H9 (cell line): ENCODE measurements around the gene TSTD2. TPM values are rescaled to one million over a fixed set of nuclear protein-coding genes. Genes with fewer than 3 reads are reported as not detected.

ENCODE experiments used
- DNase-seq: peaks from one replicate; pipeline ENCODE4 v3.0.0-alpha.2; 2017
- H2AFZ ChIP-seq: one replicate; pipeline ENCODE4 v1.6.1; 2013; ENCODE audit warnings: mild to moderate bottlenecking, low read length, control low read depth, moderate library complexity
- H2AK5ac ChIP-seq: 2 replicates; pipeline ENCODE4 v1.6.1; 2013; ENCODE audit warnings: low read length, control low read depth, mixed read lengths; ENCODE audit not compliant: insufficient read length
- H2BK120ac ChIP-seq: one replicate; pipeline ENCODE4 v1.6.1; 2013; ENCODE audit warnings: low read depth, mild to moderate bottlenecking, low read length, control low read depth, inconsistent platforms; ENCODE audit not compliant: poor library complexity, severe bottlenecking
- H2BK12ac ChIP-seq: 2 replicates; pipeline ENCODE4 v1.6.1; 2013; ENCODE audit warnings: low read length, control low read depth, mixed read lengths, low read depth; ENCODE audit not compliant: insufficient read length
- H2BK15ac ChIP-seq: 2 replicates; pipeline ENCODE4 v1.6.1; 2013; ENCODE audit warnings: low read depth, low read length, control low read depth
- H2BK20ac ChIP-seq: one replicate; pipeline ENCODE4 v1.6.1; 2013; ENCODE audit warnings: low read depth, mild to moderate bottlenecking, low read length, control low read depth, inconsistent platforms; ENCODE audit not compliant: poor library complexity, severe bottlenecking
- H2BK5ac ChIP-seq: 2 replicates; pipeline ENCODE4 v1.6.1; 2013; ENCODE audit warnings: low read length, control low read depth, mixed read lengths; ENCODE audit not compliant: insufficient read length
- H3K14ac ChIP-seq: 2 replicates; pipeline ENCODE4 v1.6.1; 2013; ENCODE audit warnings: low read length, control low read depth; ENCODE audit not compliant: insufficient read depth
- H3K18ac ChIP-seq: 2 replicates; pipeline ENCODE4 v1.6.1; 2013; ENCODE audit warnings: low read depth, mild to moderate bottlenecking, mixed read lengths, low read length, control low read depth; ENCODE audit not compliant: insufficient read length
- H3K23ac ChIP-seq: 2 replicates; pipeline ENCODE4 v1.6.1; 2013; ENCODE audit warnings: low read length, control low read depth, mixed read lengths, low read depth; ENCODE audit not compliant: insufficient read length
- H3K23me2 ChIP-seq: 2 replicates; pipeline ENCODE4 v1.6.1; 2013; ENCODE audit warnings: low read depth, mild to moderate bottlenecking, mixed read lengths, low read length, control low read depth; ENCODE audit not compliant: insufficient read length, poor library complexity, severe bottlenecking
- H3K27ac ChIP-seq: 2 replicates; pipeline ENCODE4 v1.5.1; 2013; ENCODE audit warnings: low read length, control low read depth, mixed read lengths, low read depth; ENCODE audit not compliant: insufficient read length
- H3K27me3 ChIP-seq: 2 replicates; pipeline ENCODE4 v1.6.1; 2013; ENCODE audit warnings: low read length, control low read depth, inconsistent platforms; ENCODE audit not compliant: insufficient read depth
- H3K4ac ChIP-seq: 2 replicates; pipeline ENCODE4 v1.6.1; 2013; ENCODE audit warnings: low read depth, mild to moderate bottlenecking, control low read depth, inconsistent platforms, low read length, moderate library complexity
- H3K4me1 ChIP-seq: 2 replicates; pipeline ENCODE4 v1.6.1; 2013; ENCODE audit warnings: low read length, control low read depth, inconsistent platforms; ENCODE audit not compliant: insufficient read depth
- H3K4me2 ChIP-seq: 2 replicates; pipeline ENCODE4 v1.6.1; 2013; ENCODE audit warnings: low read length, control low read depth, mixed read lengths; ENCODE audit not compliant: insufficient read length, insufficient read depth
- H3K56ac ChIP-seq: 2 replicates; pipeline ENCODE4 v1.6.1; 2013; ENCODE audit warnings: low read depth, mild to moderate bottlenecking, mixed read lengths, low read length, control low read depth; ENCODE audit not compliant: insufficient read length
- H3K79me1 ChIP-seq: 2 replicates; pipeline ENCODE4 v1.6.1; 2013; ENCODE audit warnings: low read depth, mild to moderate bottlenecking, moderate library complexity, low read length, control low read depth, inconsistent platforms; ENCODE audit not compliant: insufficient read depth, poor library complexity, severe bottlenecking
- H3K79me2 ChIP-seq: 2 replicates; pipeline ENCODE4 v1.6.1; 2013; ENCODE audit warnings: low read length, control low read depth, inconsistent platforms; ENCODE audit not compliant: insufficient read depth
- H3K9ac ChIP-seq: 2 replicates; pipeline ENCODE4 v1.6.1; 2013; ENCODE audit warnings: low read length, control low read depth, mixed read lengths; ENCODE audit not compliant: insufficient read length; ENCODE audit errors: extremely low read depth
- H3K9me3 ChIP-seq: one replicate; pipeline ENCODE4 v1.6.1; 2013; ENCODE audit warnings: low read depth, low read length, inconsistent platforms; ENCODE audit not compliant: control insufficient read depth
- H3T11ph ChIP-seq: one replicate; pipeline ENCODE4 v1.6.1; 2013; ENCODE audit warnings: mild to moderate bottlenecking, low read length, control low read depth, inconsistent platforms
- H4K20me1 ChIP-seq: one replicate; pipeline ENCODE4 v1.6.1; 2013; ENCODE audit not compliant: control insufficient read depth, insufficient read length, insufficient read depth
- H4K5ac ChIP-seq: 2 replicates; pipeline ENCODE4 v1.6.1; 2013; ENCODE audit warnings: low read depth, mild to moderate bottlenecking, mixed read lengths, low read length, control low read depth; ENCODE audit not compliant: insufficient read length
- H4K8ac ChIP-seq: replicated peaks from 2 replicates; pipeline ENCODE4 v1.6.1; 2013; ENCODE audit warnings: low read length, control low read depth, mixed read lengths, low read depth; ENCODE audit not compliant: insufficient read length
- H4K91ac ChIP-seq: 2 replicates; pipeline ENCODE4 v1.6.1; 2013; ENCODE audit warnings: low read depth, mild to moderate bottlenecking, moderate library complexity, mixed read lengths, low read length, control low read depth; ENCODE audit not compliant: insufficient read length
- H3K27ac Mint-ChIP-seq, 3 experiments: 2 replicates in 2 of 3; 3 replicates in 1 of 3; pipeline ENCODE4 v1.8.0; 2020 to 2021; ENCODE audit warnings: mixed read lengths in 3 of 3, mild to moderate bottlenecking in 1 of 3, moderate library complexity in 1 of 3
- H3K27me3 Mint-ChIP-seq: 2 replicates; pipeline ENCODE4 v1.8.0; 2021; ENCODE audit warnings: low read depth, mild to moderate bottlenecking, moderate library complexity, mixed read lengths
- H3K36me3 Mint-ChIP-seq, 3 experiments: 2 replicates in 2 of 3; 3 replicates in 1 of 3; pipeline ENCODE4 v1.8.0; 2020 to 2021; ENCODE audit warnings: low read depth in 3 of 3, mixed read lengths in 3 of 3; ENCODE audit not compliant: insufficient read depth in 1 of 3
- H3K4me1 Mint-ChIP-seq, 2 experiments: 2 replicates each; pipeline ENCODE4 v1.8.0; 2020; ENCODE audit warnings: mixed read lengths in 2 of 2
- H3K4me3 Mint-ChIP-seq, 2 experiments: 2 replicates in 1 of 2; 3 replicates in 1 of 2; pipeline ENCODE4 v1.8.0; 2020 to 2021; ENCODE audit warnings: mild to moderate bottlenecking in 2 of 2, mixed read lengths in 2 of 2, moderate library complexity in 1 of 2
- H3K9me3 Mint-ChIP-seq, 2 experiments: 2 replicates in 1 of 2; 3 replicates in 1 of 2; pipeline ENCODE4 v1.8.0; 2020; ENCODE audit warnings: mild to moderate bottlenecking in 2 of 2, mixed read lengths in 2 of 2, moderate library complexity in 1 of 2
- CTCF ChIP-seq: fragments of 200-600 bp; sonication (generic); conservative IDR thresholded peaks from 3 replicates; pipeline ENCODE4 v1.8.0; 2021; ENCODE audit warnings: antibody characterized with exemption, mild to moderate bottlenecking
- WGBS: extraction: QIAGEN DNeasy Blood & Tissue Kit; methylation state at CpG from one replicate; pipeline ENCODE4 v1.1.7; 2013; ENCODE audit warnings: missing lambda C conversion rate, low lambda C conversion rate, mixed read lengths; ENCODE audit not compliant: insufficient read length; ENCODE audit errors: extremely low coverage; 5-methylcytosine and 5-hydroxymethylcytosine counted together
- total RNA-seq: library from RNA; stranded (reverse); gene quantifications from 2 replicates; pipeline ENCODE4 v1.2.1, GENCODE V29; 2021

TSTD2 gene
- total RNA-seq, 1 experiment from 2014 or later, result 23.5 TPM

- H3K4me1 ChIP-seq, result no peaks in the 10 kb centered on the region
- H3K23ac ChIP-seq, result no peak overlapping the region
- no peak overlapping the region for H4K91ac ChIP-seq
- H3K14ac ChIP-seq, result no peak overlapping the region
- H3K9ac ChIP-seq, result no peak overlapping the region
- no peak overlapping the region for H4K5ac ChIP-seq
- H3K27ac ChIP-seq, result no peak overlapping the region
- peaks cover 9 to 20% (median 17%) of the 10 kb centered on the region in 3 experiments; a peak in 6 of 7 replicates for H3K36me3 Mint-ChIP-seq
- H3K79me1 ChIP-seq, result no peaks in the 10 kb centered on the region
- H2BK5ac ChIP-seq, result no peak overlapping the region
- H4K8ac ChIP-seq, result no peak overlapping the region
- WGBS, result no CpG with 5 or more reads among the region's 3 CpGs
- no peak overlapping the region for H2BK12ac ChIP-seq
- no peak overlapping the region for H2BK20ac ChIP-seq
- H3K9me3 ChIP-seq, result no peaks in the 10 kb centered on the region
- H3T11ph ChIP-seq, result no peak overlapping the region
- no peak overlapping the region for H3K4me3 Mint-ChIP-seq
- H3K18ac ChIP-seq, result no peak overlapping the region
- H3K27me3 Mint-ChIP-seq, result no peaks in the 10 kb centered on the region
- no peak overlapping the region for H3K4ac ChIP-seq
- H3K4me2 ChIP-seq, result no peak overlapping the region
- peaks cover 32% of the 10 kb centered on the region for H3K79me2 ChIP-seq
- H2BK15ac ChIP-seq, result no peak overlapping the region
- DNase-seq, result no peak
- peaks cover 23 to 26% of the 10 kb centered on the region in 2 experiments for H3K4me1 Mint-ChIP-seq
- no peaks in the 10 kb centered on the region for H3K9me3 Mint-ChIP-seq
- H2BK120ac ChIP-seq, result no peak overlapping the region
- H2AFZ ChIP-seq, result no peak overlapping the region
- H3K27ac Mint-ChIP-seq, result no peak overlapping the region
- H2AK5ac ChIP-seq, result no peak overlapping the region
- H4K20me1 ChIP-seq, result no peaks in the 10 kb centered on the region
- H3K56ac ChIP-seq, result no peak overlapping the region
- H3K27me3 ChIP-seq, result no peaks in the 10 kb centered on the region
- peaks cover 5% of the 10 kb centered on the region for H3K23me2 ChIP-seq
- peak; percentile 49; the same call in 2 of the 3 replicates for TF ChIP-seq CTCF
Observed at GRCh38 chr9:97638666-97639065, 5.5 kb upstream of the TSTD2 start.
